Ovary (tissue), 9 donors: ENCODE data around the gene ZNF236. TPM values are rescaled to one million over a fixed set of nuclear protein-coding genes. Genes with fewer than 3 reads are reported as not detected.

Experiments
- DNase-seq, 5 donors: peaks; one replicate each; pipeline ENCODE4 v3.0.0-alpha.2; 2019 to 2020
- H3K27ac ChIP-seq, 2 donors: fragments of 200-600 bp; one replicate each; pipeline versions ENCODE4 v1.5.1 to v1.8.0; 2019 to 2022
- H3K27me3 ChIP-seq: fragments of 200-600 bp; one replicate; pipeline ENCODE4 v1.8.0; 2022
- H3K36me3 ChIP-seq: fragments of 200-600 bp; sonication (generic); one replicate; pipeline ENCODE4 v1.5.1; 2019
- H3K4me1 ChIP-seq: one replicate; pipeline ENCODE4 v1.8.1; 2013; ENCODE audit warnings: mild to moderate bottlenecking, moderate library complexity; ENCODE audit not compliant: insufficient read depth
- H3K4me3 ChIP-seq: fragments of 200-600 bp; sonication (generic); one replicate; pipeline ENCODE4 v1.5.1; 2017
- H3K9me3 ChIP-seq, 2 donors: fragments of 200-600 bp in 1 of 2; sonication (generic) in 1 of 2; one replicate each; pipeline versions ENCODE4 v1.5.1 to v1.8.1; 2013 to 2019; ENCODE audit warnings: mild to moderate bottlenecking in 1 of 2, moderate library complexity in 1 of 2
- CTCF ChIP-seq, 3 donors: fragments of 450-650 bp in 2 of 3; fragments of 200-600 bp in 1 of 3; IDR thresholded peaks; one replicate each; pipeline versions ENCODE4 v1.5.1 to v1.8.0; 2016 to 2022; ENCODE audit warnings: antibody characterized with exemption in 3 of 3, mild to moderate bottlenecking in 1 of 3
- EP300 ChIP-seq: sonication (generic); formaldehyde crosslinking; IDR thresholded peaks from one replicate; pipeline ENCODE4 v1.6.1; 2017; ENCODE audit warnings: antibody characterized with exemption
- POLR2A ChIP-seq: fragments of 450-650 bp; IDR thresholded peaks from one replicate; pipeline ENCODE4 v1.6.1; 2017; ENCODE audit warnings: antibody characterized with exemption, mild to moderate bottlenecking, moderate library complexity
- WGBS, 3 donors: extraction: QIAGEN DNeasy Blood & Tissue Kit in 1 of 3; methylation state at CpG; one replicate each; pipeline versions ENCODE4 v1.1.5 to v1.1.7; 2013 to 2017; 5-methylcytosine and 5-hydroxymethylcytosine counted together
- intact Hi-C, 4 donors: fragments of 100-400 bp; cut with DNase I; formaldehyde crosslinking; loops; one replicate each; pipeline versions ENCODE4 v1.11.0 to v1.15.1; 2022 to 2023
- polyA plus RNA-seq, 2 donors: library from polyadenylated mRNA; stranded (reverse); fragments of 200-250 nt in 1 of 2; fragments of 350-450 nt in 1 of 2; fragmentation: Illumina TruSeq in 1 of 2; extraction: RNeasy Lipid Tissue Mini Kit (QIAGEN cat#74804) in 1 of 2; gene quantifications; one replicate each; pipeline ENCODE4 v1.2.3, GENCODE V29; 2013 to 2014
- total RNA-seq, 7 donors: library from RNA; depleted of rRNA in 2 of 7; stranded (reverse); fragments of >200 nt in 2 of 7; fragmentation: NEBNext Ultra II Directional in 3 of 7; extraction: Animal tissue kit (Norgen Biotek cat#: 25700) in 3 of 7; gene quantifications; one replicate each; pipeline versions ENCODE4 v1.1.0 to v1.2.4, GENCODE V29; 2016 to 2023
- donor health status: DM: no; HTN: no; CAD: no; lungs with moderate emphysema.
- donor health status: DM: no; HTN: no; CAD: no.
- donor health status: Bipolar disorder and iron deficiency.
- donor health status: DM: yes; HTN: yes; CAD: no.
- donor health status: DM: no; HTN: no; CAD: no.
- donor health status: DM: yes; HTN: yes; CAD: no.

Gene ZNF236
- total and polyA plus RNA-seq, 9 donors, result 3.9 to 30.3 (median 24.1) TPM

DNA sequence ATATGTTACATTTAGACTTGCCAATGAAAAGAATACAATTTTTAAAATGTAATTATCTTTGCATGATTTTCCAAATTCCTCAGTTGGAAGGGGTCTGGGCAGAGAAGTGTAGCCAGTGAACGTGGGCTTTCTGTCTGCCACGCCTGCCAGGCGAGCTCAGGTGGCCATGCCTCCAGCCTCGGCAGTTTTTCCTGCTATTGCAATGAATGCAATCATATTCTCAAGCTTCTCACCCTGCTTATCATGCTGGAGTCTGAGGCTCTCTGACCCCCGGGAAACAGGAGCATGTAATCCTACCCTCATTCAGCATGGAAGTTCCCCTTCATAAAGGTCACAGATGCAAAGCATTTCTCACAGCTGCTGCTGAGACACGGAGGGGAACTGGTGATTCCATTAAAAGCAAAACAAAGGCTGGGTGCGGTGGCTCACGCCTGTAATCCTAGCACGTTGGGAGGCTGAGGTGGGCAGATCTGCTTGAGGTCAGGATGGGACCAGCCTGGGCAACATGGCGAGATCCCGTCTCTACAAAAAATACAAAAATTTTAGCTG is 155.4 kb downstream of the ZNF236 start:
- Histone ChIP-seq H3K9me3 (no peaks in the 10 kb centered on the region), H3K4me3 (no peak overlapping the region), H3K27me3 (no peaks in the 10 kb centered on the region), H3K36me3 (no peaks in the 10 kb centered on the region), H3K27ac (no peak overlapping the region), H3K4me1 (peaks cover 3% of the 10 kb centered on the region)
- no peak for TF ChIP-seq CTCF (IDR thresholded peaks at IDR 0.05)
- no peak for TF ChIP-seq POLR2A
- no peak for TF ChIP-seq EP300
- WGBS, 3 donors, result 35 to 51% (median 38%) methylated on average over 11 of the region's 11 CpGs
- no peak for DNase-seq
- intact Hi-C loops, result no loop called here

- no peak overlapping the region for H3K27ac ChIP-seq
- H3K4me3 ChIP-seq, result no peak overlapping the region
- TF ChIP-seq CTCF (IDR thresholded peaks at IDR 0.05) (no peak), POLR2A (no peak), EP300 (no peak)
- H3K9me3 ChIP-seq, result no peaks in the 10 kb centered on the region
- H3K36me3 ChIP-seq, result no peaks in the 10 kb centered on the region
- WGBS, 3 donors, result 91 to 95% (median 93%) methylated on average over 14 of the region's 14 CpGs
- no peaks in the 10 kb centered on the region for H3K27me3 ChIP-seq
- peak in 1 of 5 donors; percentile 3 for DNase-seq
- intact Hi-C loops, result no loop called here
- H3K4me1 ChIP-seq, result peaks cover 3% of the 10 kb centered on the region
Measured at GRCh38 chr18:76978616-76979015, 156.3 kb downstream of the ZNF236 start.

- Histone ChIP-seq H3K27me3 (no peaks in the 10 kb centered on the region), H3K4me3 (no peak overlapping the region), H3K4me1 (peaks cover 3% of the 10 kb centered on the region), H3K36me3 (no peaks in the 10 kb centered on the region), H3K27ac (no peak overlapping the region), H3K9me3 (no peaks in the 10 kb centered on the region)
- WGBS, 3 donors, result 94 to 95% (median 94%) methylated on average over 31 of the region's 31 CpGs
- no peak for TF ChIP-seq CTCF (IDR thresholded peaks at IDR 0.05)
- TF ChIP-seq POLR2A, result no peak
- DNase-seq, result peak in 1 of 5 donors; percentile 4
- intact Hi-C loops, result no loop called here
Measured at GRCh38 chr18:76979111-76979751, 156.9 kb downstream of the ZNF236 start.

GRCh38 chr18:76979906-76980305 is 157.5 kb downstream of the ZNF236 start:
- no peaks in the 10 kb centered on the region for H3K27me3 ChIP-seq
- H3K4me1 ChIP-seq, result peaks cover 3% of the 10 kb centered on the region
- H3K4me3 ChIP-seq, result no peak overlapping the region
- WGBS, 3 donors, result 72 to 85% (median 79%) methylated on average over 17 of the region's 17 CpGs
- intact Hi-C loops, result loop anchor here in 3 of 4 donors (5.0 kb wide), 1 partner anchor 178 kb away; no protein-coding TSS in a partner anchor
- no peak for TF ChIP-seq CTCF (IDR thresholded peaks at IDR 0.05)
- no peaks in the 10 kb centered on the region for H3K36me3 ChIP-seq
- peak in 1 of 5 donors; percentile 4 for DNase-seq
- no peaks in the 10 kb centered on the region for H3K9me3 ChIP-seq
- no peak overlapping the region for H3K27ac ChIP-seq
